Stimulated activated CD8-positive, alpha-beta memory T cell treated with anti-CD3 and anti-CD28 coated beads, Interleukin-7, amount 100 ng/mL, for 24 hours (primary cell): Measurements from ENCODE around the gene GPR68.
"Not testable (repeated sequence)": the region's sequence is repeated elsewhere in the genome, so short reads cannot be mapped to it uniquely, and the experiment has no call there.

Experiments used
- DNase-seq: peaks from one replicate; pipeline ENCODE4 v3.0.0-alpha.2; 2020; ENCODE audit warnings: low read depth

Gene GPR68

DNA sequence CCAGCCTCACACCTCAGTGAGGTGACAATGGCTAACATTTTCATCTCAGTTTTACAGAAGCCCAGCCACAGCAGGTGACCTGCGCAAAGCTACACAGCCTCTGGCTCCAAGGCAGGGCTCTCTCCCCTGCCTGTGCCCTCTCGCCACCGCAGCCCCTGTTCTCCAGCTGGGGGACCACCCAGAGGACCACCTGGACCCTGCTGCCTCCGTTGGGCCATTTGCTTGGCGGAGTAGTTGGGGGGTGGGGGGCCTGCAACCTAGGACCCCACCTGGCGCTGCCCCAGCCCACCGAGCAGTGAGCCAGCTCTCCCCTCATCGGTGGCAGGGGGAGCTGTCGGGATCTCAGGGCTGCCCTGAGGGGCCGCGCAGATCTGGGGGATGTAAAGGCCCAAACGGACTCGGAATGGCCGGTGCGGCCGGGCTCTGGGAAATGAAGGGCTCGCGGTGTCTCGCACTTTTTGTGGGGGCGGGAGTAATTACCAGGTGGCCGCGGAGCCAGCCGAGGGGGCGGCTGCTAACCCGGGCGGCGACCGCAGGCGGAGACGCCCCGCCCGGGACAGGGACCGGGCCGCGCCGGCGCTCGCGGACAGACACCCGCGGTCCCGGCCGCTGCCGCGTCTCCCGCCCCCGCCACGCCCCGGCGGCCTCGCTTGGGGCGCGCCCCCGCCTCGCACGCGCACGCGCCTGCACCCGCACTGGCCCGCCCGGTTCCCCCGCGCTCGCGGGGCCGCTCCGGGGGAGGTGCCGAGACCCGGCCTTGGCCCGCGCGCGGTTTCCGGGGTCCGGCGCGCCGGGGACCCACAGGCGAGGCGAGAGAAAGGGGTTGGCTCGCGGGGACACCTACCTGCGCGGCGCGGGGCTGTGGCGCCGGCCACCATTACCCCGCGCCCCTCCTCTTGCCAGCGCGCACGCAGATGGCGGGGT, 8.6 kb upstream of the GPR68 start:
- no peak for DNase-seq

DNA sequence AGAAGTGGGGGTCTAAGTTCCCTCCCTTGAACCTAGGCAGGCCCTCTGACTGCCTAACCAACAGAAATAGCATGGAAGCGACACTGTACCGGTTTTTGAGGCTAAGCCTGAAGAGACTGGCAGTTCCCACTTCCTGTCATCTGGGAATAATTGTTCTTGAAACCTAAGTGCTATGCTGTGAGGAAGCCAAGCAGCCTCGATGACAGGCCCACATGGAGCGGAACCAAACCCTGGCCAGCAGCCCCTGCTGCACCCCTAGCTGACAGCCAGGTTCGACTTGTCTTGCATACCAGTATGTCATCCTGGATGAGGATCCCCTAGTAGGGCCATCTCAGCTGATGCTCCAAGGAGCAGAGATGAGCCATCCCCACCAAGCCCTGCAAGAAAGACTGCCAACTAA, 6.4 kb upstream of the GPR68 start:
- DNase-seq = no peak

DNA sequence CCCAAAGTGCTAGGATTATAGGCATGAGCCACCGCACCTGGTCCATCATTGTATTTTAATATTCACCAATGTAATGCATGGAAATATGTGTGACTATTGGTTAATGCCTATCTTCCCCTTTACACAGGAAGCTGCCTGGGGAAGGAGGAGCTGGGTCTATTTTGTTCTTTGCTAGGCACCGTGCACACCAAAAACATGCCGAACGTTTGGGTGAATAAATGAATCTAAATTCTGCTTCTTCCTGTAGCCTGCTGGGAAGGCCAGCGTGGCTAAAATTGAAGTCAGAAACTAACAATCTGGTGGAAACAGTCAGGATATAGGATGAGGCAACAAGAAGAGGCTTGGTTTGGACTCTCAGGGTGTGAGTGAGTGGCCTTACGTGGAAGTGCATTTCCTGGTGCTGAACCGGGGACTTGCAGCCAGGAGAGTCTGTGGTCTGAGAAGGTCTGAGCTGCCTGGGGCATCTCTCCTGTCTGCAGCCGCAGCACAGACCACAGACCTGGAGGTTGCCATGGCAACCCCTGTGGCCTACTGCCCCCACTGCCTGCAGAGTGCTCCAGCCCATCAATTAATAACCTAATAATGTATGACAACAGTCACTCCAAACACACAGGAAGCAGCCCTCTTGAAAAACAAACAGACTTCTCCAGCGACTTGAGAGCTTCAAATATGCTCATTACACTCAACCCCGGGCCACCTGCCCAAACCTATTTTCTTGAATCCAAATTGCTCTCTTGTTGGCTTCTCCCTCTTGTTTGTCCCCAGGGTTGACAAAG, 5.5 kb upstream of the GPR68 start:
- DNase-seq = no peak

DNA sequence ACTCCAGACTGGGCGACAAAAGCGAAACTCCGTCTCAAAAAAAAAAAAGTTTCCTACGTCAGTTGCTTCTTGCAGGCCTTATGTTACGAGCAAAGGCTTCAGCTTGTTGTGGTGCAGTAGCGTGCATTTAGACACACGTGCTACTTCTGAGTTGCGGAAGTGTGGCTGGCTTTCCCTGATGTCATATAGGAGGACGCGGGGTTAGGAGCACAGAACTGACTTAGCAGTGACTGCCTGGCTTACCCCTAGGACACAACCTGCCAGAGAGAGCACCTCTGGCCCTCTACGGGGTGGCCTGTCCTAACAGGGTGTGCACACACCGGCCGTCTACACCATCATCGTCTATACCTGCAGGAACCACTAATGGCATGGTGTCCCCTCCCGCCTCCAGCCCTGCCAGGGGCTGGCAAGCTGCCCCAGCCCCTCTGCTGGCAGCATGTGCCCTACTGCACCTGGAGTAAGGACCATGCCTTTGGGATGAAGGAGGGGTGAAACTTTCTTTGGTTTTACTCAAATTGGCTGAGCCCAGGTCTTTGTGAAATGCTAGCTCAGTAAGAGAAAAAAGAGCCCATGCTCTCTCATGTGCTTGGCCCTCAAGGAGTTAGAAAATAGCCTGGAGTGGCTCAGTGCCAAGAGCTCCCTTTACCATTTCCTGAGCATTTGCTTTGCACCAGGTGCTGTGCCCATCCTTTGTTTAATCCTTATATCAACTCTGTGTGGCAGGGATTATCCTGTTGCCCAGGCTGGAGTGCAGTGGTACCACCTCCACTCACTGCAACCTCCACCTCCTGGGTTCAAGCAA, 1.7 kb upstream of the GPR68 start:
- DNase-seq = no peak

DNA sequence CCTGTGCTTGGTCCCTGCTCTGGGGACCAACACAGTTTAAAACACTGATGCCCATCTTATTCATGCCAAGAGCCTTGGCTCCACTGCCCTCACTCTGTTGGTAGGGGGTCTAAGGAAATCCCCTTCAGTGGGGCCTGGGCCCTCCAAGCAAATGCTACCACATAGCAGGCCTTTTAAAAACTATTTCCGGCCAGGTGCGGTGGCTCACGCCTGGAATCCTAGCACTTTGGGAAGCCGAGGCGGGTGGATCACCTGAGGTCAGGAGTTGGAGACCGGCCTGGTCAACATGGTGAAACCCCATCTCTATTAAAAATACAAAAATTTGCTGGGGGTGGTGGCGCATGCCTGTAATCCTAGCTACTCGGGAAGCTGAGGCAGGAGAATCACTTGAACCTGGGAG, 1.1 kb upstream of the GPR68 start:
- not testable (repeated sequence) for DNase-seq

DNA sequence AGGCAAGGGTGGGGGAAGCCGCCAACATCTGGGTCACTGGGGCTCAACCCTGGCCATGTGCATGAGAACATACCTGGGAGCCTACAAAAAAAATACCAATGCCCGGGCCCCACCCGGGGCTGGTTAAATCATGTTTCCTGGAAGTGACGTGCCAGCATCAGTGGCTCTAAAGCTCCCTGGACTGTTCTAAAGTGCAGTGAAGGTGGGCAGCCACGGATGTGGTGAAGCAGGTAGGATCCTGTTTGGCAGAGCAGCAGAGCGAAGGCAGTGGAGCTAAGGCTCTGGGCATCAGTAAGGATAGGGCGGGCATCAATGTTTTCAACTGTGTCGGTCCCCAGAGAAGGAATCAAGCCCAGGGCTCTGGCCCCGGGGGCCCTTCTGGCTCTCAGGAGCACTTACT, 525 bp upstream of the GPR68 start:
- DNase-seq = no peak

DNA sequence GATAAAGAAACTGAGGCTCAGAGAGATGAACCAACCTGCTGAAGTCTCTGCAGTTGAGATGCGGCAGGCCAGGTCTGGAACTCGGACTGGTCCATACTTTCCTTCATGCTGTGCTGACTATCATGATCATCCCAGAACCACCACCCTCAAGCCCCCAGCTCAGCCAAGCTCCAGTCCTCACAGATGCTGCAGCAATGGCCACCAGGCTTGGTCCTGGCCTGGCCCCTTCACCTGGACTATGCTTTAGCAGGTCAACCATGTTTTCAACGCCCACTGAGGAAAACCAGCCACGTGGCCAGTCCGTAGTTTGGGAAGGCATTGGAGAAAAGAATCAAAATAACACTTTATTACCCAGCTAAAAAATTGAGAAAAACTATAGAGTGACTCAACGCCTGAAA, 1.4 kb downstream of the GPR68 start:
- no peak for DNase-seq

DNA sequence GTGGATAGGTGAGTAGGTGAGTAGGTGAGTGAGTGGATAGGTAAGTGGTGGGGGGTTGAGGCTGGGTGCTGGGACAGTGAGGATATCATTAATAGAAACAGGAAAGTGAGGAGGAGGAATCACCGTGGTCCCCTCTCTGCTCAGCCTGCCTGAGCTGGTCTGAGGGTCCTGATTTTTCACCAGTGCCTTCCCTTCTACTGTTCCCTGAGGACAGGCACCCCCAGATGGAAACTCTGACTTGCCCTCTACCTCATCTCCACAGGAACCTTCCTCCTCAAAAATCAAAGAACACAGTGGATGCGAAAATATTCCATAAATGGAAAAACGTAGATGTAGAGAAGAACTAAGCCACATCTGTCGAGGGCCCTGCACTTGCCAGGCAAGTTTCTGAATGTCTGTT, 1.9 kb downstream of the GPR68 start:
- no peak for DNase-seq

DNA sequence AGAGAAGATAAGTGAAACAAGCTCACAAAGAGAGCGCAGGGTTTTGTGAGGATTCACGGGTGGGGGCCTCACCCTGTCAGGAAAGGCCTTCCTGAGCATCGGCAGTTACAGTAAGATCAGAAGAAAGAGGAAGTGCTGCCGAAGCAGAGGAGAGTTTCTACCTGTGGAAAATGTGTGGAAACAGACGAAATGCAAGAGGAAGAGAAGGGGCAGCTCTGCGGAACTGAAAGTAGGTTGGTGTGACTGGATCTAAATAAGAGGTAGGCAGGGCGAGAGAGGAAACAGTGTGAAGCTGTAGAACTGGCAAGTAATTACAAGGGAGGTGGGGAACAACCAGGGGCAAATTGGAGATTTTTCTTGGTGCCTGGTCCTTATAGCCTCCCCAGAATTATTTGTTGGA, 2.6 kb downstream of the GPR68 start:
- DNase-seq = no peak

DNA sequence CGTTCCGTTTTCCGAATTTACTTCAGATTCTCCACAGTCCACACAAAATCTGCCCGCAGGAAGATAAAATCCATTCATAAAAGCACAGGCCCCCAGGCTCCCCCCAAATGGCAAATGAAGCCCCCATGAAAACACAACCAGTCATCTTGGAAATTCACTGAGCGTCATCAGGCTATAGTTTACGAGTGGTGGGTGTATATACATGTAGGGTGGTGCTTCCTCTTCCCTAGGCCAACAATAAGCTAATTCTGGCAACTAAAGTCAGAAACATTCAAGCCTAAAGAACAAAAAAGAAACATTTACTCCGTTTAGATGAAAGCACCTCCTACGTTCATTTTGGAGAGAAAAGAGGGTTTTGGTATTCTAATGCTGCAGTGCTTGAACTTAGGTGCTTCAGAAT, 5.8 kb downstream of the GPR68 start:
- DNase-seq = no peak

DNA sequence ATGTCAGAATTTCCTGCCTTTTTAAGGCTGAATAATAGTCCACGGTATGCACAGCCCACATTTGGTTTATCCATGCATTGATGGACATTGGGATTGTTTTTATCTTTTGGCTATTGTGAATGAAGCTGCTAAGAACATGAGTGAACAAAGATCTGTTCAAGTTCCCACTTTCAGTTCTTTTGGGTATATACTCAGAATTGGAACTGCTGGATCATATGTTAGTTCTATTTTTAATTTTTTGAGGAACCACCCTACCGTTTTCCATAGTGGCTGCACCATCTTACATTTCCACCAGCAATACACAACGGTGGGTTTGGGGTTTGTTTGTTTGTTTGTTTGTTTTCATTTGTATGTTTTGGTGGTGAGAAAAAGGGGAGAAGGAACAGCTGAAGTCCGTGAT, 6.4 kb downstream of the GPR68 start:
- no peak for DNase-seq

DNA sequence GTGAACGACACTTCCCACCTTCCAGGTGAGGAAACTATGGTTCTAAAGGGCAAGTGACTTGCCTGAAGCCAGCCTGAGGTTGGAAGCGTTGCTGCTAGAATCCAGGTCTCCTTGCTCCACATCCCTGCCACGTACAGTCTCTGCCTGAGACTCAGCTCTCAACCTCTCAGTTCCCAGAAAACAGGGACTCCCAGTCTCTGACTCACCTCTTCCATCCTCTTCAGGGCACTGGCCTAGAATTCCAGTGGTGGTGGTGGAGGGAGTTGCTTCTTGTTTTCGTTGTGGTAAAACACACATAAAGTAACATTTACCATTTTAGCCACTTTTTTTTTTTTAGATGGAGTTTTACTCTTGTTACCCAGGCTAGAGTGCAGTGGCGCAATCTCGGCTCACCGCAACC, 7.3 kb downstream of the GPR68 start:
- no peak for DNase-seq

DNA sequence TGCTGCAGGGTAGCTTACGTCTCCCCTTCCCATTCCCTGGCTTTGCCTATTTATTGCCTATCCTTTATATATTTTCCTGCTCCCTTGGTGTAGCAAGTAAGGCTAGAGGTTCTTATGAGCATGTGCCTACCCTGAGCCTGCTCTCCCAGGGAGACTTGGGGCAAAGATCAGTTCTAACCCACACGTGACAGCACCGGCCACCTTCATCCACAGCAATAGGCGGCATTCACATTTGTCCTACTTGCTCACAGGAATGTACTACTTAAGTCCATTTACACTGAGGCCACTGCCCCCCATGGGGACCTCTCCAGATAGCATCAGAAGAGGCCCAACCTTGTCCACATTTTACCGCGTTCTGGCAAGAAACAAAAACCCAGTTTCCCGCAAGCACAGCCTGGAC, 8.7 kb downstream of the GPR68 start:
- DNase-seq = no peak

DNA sequence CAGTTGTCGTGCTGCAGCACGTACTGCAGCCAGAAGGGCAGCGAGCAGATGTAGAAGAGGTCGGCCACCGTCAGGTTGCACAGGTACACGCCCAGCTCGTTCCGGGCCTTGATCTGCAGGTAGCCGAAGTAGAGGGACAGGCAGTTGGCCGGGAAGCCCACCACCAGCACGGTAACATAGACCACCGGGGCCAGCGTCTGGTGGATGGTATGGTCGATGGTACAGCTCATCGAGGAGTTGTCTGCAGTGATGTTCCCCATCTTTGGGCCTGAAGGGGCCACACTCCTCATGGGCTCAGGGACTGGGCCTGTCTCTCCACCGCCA, 9.8 kb downstream of the GPR68 start:
- no peak for DNase-seq

DNA sequence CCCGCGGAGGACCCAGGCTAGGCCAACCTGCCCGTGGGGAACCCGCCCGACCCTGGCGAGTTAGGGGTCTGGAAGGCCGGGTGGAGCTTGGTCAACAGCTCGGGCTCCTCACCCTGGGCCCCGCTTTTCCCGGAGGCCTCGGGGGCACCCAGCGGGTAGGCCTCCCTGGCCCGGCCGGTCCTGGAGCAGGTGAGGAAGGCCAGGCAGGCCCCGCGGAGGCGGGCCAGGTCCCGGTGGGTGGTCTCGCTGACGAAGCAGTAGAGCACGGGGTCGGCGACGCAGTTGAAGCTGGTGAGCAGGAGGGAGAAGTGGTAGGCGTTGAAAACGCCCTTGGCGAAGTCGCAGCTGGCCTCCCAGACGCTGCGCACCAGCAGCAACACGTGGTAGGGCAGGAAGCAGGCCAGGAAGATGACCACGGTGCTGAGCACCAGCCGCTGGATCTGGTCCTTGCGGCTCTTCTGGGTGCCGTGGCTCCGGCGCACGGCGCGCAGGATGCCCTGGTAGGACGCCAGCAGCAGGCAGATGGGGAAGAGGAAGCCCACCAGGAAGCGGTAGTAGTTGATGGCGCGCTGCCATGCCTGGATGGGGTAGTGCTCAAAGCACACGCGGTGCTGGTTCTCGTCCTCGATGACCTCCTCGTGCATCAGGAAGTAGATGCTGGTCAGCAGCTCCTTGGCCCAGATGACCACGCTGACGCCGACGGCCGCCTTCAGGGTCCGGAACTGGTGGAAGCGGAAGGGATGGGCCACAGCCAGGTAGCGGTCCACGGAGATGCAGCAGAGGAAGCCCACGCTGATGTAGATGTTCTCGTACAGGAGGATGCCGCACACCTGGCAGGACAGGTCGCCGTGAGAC, 10.3 kb downstream of the GPR68 start:
- DNase-seq = no peak

DNA sequence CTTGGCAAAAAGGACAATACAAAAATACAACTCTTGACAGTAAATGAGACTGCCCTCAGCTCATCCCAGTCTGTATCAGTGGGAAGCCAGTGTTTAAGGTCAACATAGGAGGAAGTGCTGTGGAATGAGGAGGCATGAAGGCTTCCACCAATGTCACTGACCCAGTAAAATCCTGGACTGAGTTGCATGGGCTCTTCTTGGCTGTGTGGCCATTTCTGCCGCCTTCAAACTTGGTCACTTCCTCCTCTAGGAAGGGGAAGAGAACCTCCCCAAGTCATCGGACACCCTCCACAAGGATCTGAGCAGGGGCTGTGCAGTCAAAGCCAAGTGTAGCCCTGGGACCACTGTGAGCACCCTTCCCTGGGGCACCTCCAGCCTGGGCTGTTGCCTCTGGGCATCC, 11.9 kb downstream of the GPR68 start:
- DNase-seq = no peak

DNA sequence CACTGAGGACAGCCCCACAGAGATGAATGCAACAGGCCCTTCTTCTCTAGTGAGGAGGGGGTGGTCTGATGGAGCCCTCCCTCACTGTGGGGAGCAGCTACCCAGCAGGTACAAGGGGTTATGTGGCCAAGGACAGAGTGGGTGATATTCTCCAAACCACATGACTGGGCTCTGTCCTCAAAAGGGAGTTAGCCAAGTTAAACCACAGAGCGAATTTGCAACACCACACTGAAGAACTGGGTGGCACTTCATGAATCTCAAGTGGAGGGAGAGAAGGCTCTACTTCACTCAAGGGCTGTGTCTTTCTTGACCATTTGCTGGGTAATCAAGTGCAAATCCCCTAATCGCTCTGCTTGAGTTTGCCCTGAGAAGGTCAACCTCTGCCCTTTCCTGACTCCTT, 12.5 kb downstream of the GPR68 start:
- DNase-seq = no peak

DNA sequence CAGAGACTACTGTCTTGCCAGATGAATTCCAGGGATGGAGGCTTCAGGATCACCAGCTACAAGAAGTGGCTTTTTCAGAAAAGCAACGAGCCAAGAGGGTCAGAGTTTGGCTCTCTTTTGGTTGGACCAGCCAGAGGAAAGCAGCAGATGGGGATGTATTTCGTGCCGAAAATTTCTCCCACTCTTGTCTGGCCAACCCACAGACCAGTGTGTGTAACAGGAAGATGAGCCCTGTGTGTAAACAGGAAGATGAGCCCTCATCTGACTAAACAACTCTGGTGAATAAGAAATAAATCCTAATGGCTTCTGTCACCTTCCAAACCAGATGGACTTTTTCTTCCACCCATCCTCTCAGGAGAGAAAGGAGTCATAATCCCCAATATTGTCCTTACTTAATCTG, 13.1 kb downstream of the GPR68 start:
- no peak for DNase-seq

DNA sequence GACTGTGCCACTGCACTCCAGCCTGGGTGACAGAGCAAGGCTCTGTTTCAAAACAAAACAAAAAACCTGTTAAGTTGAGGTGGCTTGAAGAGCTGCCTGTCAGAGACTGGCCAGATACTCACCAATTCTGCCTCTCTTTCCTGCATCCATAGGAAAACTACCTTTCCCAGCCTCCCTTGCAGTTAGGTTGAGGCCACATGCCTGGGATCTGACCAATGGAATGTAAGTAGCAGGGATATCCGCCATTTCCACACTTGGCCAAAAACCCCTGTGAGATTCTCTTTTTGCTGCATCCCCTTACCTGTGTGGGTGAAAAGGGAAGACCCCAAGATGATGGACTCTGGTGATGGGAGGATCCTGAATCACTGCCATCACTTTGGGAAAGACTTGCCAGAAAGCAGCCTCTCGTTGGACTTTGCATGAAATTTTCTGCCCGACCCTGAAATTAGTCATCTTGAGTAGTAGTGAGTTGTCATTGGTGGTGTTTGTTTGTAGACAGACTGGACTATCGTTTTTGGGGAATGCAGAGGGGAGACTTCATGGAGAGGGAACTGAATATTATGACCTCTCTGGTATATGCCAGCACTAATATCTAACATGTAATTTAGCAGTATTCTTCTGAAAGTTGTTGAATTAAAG, 14.0 kb downstream of the GPR68 start:
- DNase-seq = no peak

DNA sequence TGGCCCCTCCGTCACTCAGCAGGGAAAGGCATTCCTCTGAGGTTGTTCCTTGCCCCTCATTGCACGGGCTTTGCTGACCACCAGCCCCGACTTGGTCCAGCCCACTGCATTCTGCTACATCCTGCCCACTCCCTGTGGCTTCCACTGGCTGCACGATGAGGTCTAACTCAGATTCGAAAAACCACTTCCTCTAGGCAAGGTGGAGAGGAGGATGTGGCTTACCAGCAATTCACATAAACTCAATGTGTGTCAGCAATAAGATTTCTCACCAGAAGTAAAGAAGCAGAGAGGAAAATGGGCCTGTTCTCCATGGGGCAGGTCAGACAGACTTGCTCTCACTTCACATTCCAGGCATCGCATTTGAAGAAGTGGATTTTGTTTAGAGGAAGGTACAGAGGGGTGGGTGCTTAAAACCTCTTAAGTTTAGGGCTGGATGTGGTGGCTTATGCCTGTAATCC, 14.7 kb downstream of the GPR68 start:
- no peak for DNase-seq

DNA sequence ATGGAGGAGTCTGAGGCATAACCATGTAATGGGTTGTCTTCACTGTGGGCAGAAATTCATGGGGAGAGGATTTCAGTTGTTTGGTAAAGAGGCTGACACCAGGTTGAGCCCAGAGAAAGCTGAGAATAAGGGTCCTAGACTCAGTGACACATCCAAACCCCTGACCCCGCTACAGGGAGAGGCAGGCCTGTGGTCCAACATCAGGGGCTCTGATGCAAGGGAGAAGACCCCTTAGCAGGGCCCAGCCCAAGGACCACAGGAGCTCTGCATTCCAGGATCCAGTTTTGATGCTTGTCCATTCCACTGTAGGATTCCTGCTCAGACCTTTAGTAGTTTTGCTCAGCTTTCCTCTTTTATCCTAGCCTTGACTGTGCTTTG, 15.5 kb downstream of the GPR68 start:
- no peak for DNase-seq
